Adrenal gland (tissue), 5 donors: ENCODE data around the gene RCN2.

Experiments
- CTCF ChIP-seq, 6 experiments: fragments of 450-650 bp in 4 of 6; fragments of 200-600 bp in 2 of 6; sonication (generic) in 1 of 6; IDR thresholded peaks; 1 replicate in 5 of 6; 2 replicates in 1 of 6; pipeline versions ENCODE4 v1.5.1 to v1.8.0; 2016 to 2021; ENCODE audit warnings: antibody characterized with exemption in 6 of 6, mild to moderate bottlenecking in 2 of 6, moderate library complexity in 1 of 6
- POLR2A ChIP-seq, 2 donors: fragments of 450-650 bp; IDR thresholded peaks; one replicate each; pipeline ENCODE4 v1.6.1; 2017; ENCODE audit warnings: antibody characterized with exemption in 2 of 2, mild to moderate bottlenecking in 2 of 2, moderate library complexity in 1 of 2
- donor health status: DM: no; HTN: no; CAD: no.

DNA sequence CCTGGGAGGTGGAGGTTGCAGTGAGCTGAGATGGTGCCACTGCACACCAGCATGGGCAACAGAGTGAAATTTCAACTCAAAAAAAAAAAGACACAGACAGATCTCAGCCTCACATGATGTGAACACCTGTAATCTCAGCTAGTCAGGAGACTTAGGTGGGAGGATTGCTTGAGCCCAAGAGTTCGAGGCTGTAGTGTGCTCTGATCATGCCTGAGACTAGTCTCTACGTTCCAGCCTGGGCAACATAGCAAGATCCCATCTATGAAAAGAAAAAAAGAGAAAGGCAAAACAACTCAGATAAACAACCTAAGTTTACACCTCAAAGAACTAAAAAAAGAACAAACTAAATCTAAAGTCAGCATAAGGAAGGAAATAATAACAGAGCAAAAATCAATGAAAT lies 37.4 kb upstream of the RCN2 start:
- no peak for TF ChIP-seq POLR2A (IDR thresholded peaks at IDR 0.05)
- TF ChIP-seq CTCF (IDR thresholded peaks at IDR 0.05) = no peak
